Renal pelvis (tissue), 4 donors: Measurements from ENCODE around the gene NAT16. TPM values are rescaled to one million over a fixed set of nuclear protein-coding genes. Genes with fewer than 3 reads are reported as not detected.
"Not testable (repeated sequence)": the region's sequence is repeated elsewhere in the genome, so short reads cannot be mapped to it uniquely, and the experiment has no call there.

Source experiments
- DNase-seq: peaks from one replicate; pipeline ENCODE4 v3.0.0-alpha.2; 2013
- polyA plus RNA-seq, 3 donors: library from polyadenylated mRNA; unstranded; fragments of 120-200 nt; gene quantifications; one replicate each; pipeline ENCODE4 v1.2.1, GENCODE V29; 2013; ENCODE audit not compliant: insufficient read length in 3 of 3

Gene NAT16
- polyA plus RNA-seq, 3 donors, result 0.25 TPM; not detected in 2

DNA sequence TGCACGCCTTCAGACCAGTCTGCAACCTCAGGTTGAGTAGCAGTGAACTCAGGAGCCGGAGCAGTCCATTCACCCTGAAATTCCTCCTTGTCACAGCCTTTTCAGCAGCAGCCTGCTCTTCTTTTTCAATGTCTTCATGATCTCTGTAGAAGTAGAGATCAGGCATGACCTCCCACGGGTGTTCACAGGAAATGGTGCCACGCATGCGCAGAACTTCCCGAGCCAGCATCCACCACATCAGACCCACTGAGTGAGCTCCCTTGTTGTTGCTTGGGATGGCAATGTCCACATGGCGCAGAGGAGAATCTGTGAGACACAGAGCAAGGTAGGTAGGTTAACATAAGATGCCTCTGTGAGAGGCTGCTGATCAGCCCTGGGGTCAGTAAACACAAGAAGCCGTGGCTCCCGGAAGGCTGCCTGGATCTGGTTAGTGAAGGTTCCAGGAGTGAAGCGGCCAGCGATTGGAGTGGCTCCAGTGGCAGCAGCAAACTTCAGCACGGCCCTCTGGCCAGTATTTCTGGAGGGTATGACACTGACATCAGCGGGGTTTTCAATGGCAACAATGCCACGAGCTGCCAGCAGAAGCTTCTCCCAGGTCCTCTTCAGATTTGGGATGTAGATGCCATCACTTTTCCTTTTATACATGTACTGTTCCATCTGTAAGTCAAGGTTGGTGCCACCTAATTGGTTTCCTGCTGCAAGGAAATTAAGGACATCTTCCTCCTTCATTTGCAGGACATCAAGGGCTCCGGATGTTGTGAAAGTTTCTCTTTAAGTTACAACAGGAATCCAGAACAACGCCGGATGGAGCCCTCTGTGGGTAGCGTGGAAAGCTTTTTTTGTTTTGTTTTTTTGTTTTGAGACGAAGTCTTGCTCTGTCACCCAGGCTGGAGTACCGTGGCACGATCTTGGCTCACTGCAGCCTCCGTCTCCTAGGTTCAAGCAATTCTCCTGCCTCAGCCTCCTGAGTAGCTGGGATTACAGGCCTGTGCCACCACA lies 23.9 kb upstream of the NAT16 start:
- DNase-seq, result not testable (repeated sequence)

DNA sequence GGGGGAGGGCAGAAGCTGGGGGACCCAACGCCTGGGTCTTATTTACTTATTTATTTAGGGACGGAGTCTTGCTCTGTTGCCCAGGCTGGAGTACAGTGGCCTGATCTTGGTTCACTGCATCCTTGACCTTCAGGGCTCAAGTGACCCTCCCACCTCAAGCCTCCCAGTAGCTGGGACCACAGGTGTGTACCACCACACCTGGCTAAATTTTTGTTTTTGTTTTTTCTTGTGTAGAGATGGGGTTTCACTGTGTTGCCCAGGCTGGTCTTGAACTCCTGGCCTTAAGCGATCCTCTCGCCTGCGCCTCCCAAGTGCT lies 22.5 kb upstream of the NAT16 start:
- no peak for DNase-seq

DNA sequence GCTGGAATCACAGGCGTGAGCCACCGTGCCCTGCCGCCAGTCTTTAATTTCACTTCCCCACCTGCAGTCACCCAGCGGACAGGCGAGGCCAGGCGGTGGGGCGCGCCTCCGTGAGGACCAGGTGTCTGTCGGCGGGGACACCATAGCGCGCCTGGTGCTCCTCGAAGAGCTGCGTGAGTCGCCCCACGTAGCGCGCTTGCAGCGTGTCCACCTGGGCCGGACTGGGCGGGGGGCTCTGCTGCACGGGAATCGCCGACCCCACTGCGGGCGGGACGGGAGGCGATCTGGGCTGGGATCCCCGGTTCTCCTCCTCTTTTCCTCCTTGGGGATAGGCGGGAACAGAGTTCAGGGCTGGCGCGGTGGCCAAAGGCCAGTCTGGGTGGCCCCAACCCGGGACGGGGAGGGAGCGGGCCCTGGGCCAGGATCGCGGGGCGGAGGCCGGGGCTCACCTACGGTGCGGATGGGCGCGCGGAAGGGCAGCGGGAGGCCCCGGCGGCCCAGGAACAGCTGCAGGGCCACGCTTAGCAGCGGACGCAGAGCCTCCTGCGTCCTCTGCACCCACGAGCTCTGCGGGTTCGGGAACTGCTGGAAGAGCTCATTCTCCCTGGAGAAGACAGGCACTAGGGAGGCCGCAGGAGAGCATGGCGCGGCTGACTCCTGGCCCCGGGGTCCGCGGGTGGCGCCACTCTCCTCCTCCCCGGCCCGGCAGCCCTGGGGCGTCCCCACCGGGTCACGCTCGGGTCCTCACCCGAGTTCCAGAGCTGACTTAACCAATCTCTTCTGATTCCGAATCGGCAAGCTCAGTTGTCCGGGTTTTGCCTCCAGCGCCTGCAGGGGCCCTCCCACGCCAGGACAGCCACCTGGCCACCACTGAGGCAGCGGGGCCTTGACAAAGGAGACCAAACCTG lies 21.9 kb upstream of the NAT16 start:
- no peak for DNase-seq

DNA sequence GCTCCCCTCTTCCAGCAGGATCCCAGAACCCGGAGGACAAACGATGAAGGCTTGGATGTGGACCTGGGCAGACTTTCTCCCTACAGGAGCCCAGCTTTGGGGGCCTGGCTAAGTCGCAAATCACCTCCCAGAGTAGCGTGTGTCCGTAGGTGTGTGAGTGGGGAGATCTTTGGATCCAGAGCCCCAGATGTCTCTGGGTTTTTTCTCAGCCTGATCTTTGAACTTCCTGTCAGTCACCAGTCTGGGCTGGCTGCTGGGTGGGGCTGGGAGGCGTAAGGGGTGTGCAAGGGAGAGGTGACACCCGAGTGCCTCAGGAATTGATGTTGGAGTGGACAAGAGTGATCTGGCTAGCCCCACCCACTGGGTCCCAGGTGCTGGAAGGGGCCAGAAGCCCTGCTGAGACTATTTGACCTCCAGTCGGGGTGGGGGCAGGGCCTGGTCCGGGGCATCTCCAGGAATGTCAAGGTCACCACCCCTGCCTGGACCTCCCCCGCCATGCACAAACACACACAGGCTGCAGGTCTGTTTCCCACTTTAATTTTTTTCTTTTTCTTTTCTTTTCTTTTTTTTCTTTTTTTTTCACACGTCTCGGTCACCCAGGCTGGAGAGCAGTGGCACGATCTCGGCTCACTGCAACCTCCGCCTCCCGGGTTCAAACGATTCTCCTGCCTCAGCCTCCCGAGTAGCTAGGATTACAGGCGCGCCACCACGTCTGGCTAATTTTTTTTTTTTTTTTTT lies 20.9 kb upstream of the NAT16 start, which contains the start of gene MOGAT3:
MOGAT3 (minus strand) TSS at position 175 of the 738 bp plus-strand sequence. CDS start 182 bp downstream, outside the sequence.
- no peak for DNase-seq

DNA sequence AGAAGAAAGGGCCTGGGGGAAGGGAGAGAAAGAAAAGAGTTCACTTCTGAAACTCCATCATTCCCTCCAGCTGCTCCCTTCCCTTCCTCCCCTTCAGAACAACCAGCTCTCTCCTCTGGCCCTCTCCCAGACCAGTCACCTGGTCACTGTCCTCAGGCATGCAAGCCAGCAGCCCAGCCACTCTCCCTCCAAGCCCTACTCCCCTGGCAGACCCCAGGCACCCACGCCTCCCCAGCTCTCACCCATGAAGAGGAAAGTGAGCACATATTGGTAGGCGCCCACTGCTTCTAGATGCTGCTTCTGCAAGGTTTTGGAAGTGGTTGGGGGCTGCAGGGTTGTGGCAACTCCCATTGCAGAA lies 20.4 kb upstream of the NAT16 start:
- DNase-seq, result no peak

DNA sequence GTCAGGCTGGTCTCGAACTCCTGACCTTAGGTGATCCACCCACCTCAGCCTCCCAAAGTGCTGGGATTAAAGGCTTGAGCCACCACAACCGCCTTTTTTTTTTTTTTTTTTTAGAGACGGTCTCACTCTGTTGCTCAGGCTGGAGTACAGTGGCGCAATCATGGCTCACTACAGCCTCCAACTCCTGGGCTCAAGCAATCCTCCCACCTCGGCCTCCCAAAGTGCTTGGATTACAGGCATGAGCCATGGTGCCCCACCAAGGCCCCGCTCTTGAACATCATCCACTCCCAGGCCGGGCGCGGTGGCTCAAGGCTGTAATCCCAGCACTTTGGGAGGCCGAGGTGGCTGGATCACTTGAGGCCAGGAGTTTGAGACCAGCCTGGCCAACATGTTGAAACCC lies 19.4 kb upstream of the NAT16 start:
- DNase-seq, result not testable (repeated sequence)

DNA sequence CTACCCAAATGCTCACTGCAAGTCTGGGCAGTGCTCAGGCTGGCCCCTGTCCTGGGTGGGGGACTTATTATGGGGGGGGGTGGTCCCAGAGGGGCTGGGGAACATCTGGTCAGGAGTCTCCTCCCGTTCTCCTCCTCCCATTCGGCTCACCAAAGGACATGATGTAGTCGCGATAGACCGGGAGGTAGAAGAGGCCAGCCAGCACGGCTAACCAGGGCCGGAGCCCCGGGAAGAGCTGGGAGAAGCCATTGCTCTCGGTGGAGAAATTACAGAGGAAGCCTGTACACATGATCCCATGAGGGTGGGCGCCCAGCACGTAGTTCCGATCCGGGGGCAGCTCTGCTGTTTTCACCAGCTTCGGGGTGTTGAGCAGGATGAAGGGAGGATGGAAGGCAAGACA lies 18.4 kb upstream of the NAT16 start:
- no peak for DNase-seq

DNA sequence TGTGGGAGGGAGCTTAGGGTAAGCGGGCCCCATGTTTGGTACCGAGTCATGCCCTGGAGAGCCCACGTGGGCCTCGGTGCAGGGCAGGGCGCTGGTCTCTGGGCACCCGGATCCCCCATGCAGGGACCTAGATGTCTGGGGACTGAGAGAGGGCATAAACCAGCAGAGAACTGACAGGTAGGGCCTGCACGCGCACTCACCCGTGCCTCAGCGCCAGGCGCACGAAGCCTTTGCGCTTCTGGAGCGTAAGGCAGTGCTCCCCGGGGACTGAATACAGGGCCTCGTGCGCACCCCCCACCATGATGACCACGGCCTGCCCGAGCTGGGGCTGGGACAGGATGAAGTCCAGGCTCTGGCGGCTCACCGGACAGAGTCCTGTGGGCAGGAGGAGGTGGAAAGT lies 17.9 kb upstream of the NAT16 start:
- no peak for DNase-seq

DNA sequence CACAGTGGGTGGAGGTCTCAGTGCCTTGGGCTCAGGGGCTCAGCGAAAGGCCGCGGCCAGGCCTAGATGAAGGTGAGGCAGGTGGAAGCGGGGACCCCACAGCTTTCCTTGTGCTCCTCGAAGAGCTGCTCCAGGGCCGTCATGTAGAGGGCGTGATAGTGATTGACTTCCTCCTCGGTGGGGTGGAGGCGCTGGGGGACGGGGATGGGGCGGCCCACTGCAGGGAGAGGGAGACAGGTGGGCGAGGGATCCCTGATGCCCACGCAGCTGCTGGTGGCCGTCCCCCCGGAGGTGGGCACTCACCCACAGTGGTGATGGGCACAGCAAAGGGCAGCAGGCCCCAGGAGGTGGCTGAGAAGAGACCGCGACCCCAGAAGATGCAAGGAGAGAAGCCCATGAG lies 15.8 kb upstream of the NAT16 start:
- no peak for DNase-seq

DNA sequence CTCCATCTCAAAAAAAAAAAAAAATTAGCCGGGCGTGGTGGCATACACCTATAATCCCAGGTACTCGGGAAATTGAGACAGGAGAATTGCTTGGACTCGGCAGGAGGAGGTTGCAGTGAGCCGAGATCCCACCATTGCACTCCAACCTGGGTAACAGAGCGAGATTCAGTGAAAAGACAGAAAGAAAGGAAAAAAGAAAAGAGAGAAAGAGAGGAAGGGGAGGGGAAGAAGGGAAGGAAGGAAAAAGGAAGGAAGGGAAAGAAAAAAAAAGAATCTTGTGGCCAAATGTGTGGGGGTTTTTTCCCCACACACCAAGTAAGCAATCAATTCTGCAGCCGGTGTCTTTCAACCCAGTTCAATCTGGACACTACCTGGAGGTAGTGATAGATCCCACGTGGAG lies 9.0 kb upstream of the NAT16 start:
- DNase-seq, result no peak

DNA sequence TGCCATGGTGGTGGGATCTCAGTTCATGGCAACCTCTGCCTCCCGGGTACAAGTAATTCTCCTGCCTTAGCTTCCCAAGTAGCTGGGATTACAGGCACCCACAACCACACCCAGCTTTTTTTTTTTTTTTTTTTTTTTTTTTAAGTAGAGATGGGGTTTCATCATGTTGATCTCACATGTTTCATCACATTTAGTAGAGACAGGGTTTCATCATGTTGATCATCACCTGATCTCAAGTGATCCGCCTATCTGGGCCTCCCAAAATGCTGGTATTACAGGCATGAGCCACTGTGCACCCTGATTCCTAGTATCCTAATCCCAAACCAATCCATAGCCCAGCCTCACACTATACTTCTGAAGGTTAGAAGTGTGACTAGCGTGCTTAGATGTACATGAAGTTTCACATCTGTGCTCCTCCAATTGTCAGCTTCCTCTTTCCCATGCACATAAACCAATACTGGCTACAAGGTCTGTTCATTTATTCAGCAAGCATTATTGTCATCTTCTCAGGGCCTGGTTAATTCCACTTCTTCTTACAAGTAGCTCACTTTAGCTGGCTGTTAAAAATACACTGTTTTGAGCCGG lies 6.8 kb upstream of the NAT16 start:
- no peak for DNase-seq

DNA sequence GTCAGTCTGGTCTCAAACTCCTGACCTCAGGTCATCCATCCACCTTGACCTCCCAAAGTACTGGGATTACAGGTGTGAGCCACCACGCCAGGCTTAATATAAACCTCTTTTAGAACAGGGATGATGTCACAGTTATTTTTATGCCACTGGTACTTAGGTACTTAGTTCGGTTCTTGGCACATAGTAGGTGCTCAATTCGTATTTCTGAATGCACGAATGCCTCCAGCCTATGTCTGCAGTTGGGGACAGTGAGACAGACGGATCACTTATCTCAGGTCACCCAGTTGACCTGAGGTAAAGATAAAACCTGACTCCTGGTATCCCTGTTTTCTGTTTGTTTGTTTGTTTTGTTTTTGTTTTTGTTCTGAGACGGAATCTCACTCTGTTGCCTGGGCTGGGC lies 6.1 kb upstream of the NAT16 start:
- DNase-seq, result no peak

DNA sequence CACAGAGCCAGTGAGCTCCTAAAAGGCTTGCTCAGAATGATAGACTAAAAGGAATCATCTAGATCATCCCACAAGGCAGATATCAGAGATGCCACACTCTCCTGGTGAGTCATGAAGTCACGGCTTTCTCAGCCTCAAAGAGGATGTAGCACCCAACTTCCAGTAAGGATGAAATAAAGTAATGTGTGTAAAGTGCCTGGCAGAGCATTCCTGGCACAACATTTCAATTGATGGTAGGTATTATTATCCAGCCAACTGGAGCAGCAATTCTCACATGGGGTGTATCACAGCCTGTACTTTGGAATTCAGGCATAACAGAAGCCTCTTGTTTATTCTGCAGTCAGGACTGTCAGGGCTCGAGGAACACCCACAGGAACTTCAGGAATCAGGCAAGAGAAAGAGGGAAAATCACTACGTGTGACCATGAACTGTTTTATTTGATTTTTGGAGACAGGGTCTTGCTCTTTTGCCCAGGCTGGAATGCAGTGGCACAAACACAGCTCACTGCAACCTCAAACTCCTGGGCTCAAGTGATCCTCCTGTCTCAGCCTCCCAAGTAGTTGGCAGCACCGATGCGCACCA lies 5.3 kb upstream of the NAT16 start:
- no peak for DNase-seq

DNA sequence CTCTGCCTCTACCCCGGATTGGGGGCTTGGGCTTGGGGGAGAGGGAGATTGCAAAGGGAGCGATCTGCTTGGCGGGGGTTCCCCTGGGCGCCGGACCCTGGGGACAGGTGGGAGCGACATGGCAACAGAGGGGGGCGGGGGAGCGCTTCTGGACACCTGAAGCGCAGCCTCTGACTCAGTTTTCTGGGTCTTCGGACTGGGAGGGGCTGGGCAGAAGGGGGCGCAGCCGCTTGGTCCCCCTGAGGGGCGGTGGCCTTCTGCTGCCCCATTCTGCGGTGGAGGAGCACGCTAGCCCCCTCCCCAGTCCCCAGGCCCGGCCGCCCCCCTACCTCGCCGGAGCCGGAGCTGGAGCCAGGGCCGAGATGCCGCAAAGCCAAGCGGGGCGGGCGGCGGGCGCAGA lies 380 bp downstream of the NAT16 start:
- DNase-seq, result no peak

DNA sequence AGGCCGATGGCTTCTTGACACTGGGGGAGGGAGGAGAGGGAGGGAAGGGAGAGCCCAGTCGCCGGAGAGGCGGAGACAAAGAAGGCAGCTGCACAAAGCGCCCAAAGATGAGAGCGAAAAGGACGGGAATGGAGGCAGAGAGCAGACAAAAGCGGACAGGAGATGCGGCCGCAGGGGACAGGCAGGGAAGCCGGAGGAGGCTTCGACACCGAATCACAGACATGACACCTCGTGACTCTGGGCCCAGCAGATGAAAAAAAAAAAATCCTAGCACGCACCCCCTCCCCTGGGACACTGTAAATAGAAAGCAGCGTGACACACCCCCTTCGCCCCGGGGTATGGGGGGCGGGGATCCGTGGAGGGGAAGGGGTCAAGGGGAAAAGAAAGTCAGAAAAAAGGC lies 976 bp downstream of the NAT16 start:
- DNase-seq, result no peak

DNA sequence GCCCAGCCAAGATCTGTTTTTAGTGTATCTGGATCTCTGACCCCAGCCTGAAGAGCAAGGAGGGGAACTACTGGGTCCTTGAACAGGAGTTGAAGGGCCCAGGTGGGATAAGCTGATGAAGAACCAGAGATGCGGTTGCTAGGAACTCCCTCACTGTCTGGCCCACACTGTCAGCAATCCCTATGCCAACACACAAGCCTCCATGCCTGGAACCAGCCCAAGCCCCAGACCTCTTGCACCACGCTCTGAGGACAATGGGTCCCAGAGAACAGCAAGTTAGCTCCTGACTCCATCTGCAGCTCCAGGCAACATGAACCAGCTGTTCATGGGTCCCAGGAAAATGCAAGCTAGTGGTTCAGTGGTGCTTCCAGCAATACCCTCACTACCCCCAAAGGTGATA lies 2.4 kb downstream of the NAT16 start:
- no peak for DNase-seq

DNA sequence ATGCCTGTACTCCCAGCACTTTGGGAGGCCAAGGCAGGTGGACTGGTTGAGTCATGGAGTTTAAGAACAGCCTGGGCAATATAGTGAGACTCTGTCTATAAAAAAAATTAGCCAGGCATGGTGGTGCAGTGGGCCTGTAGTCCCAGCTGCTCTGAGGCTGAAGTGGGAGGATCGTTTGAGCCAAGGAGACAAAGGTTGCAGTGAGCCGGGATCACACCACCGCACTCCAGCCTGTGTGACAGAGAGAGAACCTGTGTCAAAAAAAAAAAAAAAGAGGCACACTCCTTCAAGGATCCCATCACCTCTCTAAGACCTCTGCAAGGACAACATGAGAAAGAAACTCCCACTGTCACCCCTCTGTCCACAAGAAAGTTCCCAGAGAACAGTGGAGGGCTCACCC lies 4.4 kb downstream of the NAT16 start:
- DNase-seq, result no peak

DNA sequence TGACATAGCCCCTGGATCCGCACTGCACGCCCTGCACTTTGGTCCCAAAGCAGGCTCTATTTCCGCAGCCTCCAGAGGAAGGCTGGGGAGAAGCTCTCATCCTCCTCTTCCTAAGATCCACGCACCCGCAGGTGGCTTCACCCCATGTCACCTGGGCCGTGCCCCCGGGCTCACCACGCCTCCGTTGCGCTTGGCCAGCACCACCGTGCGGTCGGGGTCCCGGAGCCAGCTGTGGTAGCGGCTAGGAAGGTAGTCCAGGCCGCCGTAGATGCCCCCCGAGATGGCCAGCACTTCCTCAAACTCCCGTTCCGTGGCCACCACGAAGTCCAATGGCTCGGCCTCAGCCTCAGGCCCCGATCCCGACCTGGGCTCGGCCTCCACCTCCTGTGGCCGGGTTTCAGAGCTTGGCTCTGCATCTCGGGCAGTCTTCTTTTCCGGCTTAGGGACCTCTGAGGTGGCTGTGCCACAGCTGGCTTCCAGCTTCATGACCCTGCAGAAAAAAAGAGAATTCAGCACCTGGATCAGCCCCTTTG lies 5.7 kb downstream of the NAT16 start:
- no peak for DNase-seq

DNA sequence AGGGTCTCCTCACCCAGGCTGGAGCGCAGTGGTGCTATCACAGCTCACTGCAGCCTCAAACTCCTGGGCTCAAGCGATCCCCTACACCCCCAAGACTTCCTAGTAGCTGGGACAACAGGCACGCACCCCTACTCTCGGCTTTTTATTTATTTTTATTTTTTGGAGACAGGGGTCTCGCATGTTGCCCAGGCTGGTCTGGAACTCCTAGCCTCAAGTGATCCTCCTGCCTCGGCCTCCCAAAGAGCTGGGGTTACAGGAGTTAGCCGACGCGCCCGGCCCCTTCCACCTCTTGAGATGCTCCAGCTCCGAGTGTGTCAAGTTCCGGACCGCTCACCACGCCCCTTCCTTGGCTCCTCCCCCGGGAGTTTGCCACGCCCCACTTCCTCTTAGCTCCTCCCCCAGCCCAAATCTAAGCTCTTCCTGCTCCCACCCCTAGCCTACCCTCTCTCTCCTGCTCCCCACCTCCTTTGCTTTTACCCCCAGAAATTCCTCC lies 6.3 kb downstream of the NAT16 start:
- no peak for DNase-seq

DNA sequence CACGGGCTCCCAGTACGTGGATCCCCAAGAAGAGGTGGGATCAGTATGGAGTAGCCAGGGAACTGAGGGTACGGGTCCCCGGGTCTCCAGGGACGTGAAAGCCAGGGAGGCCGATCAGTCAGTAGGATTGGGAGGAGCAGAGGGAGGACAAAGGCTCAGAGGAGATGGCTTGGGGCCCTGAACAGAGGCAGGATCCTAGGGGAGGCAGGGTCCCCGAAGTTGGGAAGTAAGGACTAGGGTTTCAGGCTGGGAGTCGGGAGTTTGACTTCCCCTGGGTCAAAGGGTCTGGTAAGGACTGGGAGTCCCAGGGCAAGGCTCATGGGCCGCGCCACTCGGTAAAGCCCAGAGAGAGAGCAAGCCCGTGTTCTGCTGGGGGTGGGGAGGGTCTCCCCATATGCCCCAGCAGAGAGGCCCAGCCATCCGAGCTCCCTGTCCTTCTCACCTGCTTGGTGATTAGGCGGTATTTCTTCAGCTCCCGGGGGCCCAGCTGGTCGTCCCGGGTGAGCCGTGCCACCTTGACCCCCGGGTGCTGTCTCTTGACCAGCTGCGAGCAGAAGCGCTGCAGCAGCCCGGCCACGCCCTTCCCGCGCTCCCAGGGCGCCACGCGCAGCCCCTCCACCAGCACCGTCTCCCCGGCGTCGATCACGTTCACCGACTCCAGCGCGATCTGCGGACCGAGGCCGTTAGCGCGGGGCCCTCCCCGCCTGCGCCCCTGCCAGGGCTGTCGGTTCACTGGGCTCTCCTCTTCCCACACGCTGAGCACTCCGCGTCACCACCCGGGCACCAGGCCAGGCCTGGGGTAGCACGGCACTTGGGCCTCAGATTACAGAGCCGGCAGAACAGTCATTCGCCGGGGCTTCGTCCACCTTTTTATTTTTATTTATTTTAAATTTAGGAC lies 7.0 kb downstream of the NAT16 start:
- DNase-seq, result no peak
